Measurements from ENCODE around the gene SLC46A1. TPM values are rescaled to one million over a fixed set of nuclear protein-coding genes. Genes with fewer than 3 reads are reported as not detected.

The SLC46A1 gene
- total RNA-seq, 1 donor from 2014 or later: 2.1 TPM

DNA sequence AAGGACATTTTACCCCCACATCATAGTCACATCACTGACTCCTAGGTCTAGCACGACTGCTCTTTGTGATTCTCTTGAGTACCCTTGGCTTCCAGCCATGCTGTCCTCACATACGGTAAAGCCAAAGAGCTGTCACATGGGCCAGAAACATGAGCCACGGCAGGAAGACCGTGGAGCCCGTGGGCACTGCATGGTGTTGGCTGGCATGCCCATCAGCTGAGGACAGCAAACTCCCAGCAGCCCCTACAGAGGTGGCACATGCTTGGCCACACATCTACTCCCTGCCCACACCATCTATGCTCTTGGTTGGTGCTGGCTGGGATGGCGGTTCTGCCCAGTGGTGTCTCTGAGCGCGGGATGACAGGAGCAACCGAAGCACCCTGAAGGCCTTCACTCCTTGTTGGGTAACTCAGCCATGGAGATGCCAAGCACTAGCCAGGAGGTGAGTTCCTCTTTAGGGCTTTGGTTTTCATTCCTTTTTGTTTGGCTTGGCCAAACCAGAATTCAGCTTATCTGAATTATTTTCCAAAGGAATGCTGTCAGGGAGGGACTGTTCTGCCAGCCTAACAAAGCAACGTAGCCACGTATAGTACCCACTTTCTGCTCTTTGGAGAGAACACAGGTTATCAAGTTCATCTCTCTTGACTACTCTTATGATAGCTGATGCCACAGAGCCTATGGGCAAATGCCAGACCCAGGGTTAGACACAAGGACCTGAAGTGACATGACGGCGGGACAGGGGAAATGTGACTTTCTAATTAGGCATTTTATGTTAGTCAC lies 60.4 kb downstream of the SLC46A1 start:
- TF ChIP-seq, protein P1, sequence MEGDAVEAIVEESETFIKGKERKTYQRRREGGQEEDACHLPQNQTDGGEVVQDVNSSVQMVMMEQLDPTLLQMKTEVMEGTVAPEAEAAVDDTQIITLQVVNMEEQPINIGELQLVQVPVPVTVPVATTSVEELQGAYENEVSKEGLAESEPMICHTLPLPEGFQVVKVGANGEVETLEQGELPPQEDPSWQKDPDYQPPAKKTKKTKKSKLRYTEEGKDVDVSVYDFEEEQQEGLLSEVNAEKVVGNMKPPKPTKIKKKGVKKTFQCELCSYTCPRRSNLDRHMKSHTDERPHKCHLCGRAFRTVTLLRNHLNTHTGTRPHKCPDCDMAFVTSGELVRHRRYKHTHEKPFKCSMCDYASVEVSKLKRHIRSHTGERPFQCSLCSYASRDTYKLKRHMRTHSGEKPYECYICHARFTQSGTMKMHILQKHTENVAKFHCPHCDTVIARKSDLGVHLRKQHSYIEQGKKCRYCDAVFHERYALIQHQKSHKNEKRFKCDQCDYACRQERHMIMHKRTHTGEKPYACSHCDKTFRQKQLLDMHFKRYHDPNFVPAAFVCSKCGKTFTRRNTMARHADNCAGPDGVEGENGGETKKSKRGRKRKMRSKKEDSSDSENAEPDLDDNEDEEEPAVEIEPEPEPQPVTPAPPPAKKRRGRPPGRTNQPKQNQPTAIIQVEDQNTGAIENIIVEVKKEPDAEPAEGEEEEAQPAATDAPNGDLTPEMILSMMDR (IDR thresholded peaks at IDR 0.05): no peak
- no peak overlapping the region for H3K4me3 Mint-ChIP-seq
- DNase-seq (no peak), ATAC-seq (ENCODE audit: low read depth) (no peak)
- H3K27me3 Mint-ChIP-seq: no peaks in the 10 kb centered on the region
- no peak overlapping the region for H3K27ac Mint-ChIP-seq
- POLR2A ChIA-PET: interaction anchor here (1.1 to 1.2 kb wide), 3 partner anchors 9 to 13 kb away, joined by 3 to 4 read pairs (median 3); partner anchors contain the start of genes POLDIP2 and TNFAIP1
- no peaks in the 10 kb centered on the region for H3K9me3 Mint-ChIP-seq
- peaks cover 86% of the 10 kb centered on the region for H3K36me3 Mint-ChIP-seq (ENCODE audit: low read depth)
- CTCF ChIA-PET: no interaction called here
- intact Hi-C loops (cut with micrococcal nuclease): no loop called here
- H3K4me1 Mint-ChIP-seq: no peaks in the 10 kb centered on the region

Other genes starting within 250 kb of the SLC46A1 start
- gene TMEM97, start 87.0 kb downstream of the SLC46A1 start, total RNA-seq: 16.1 and 17.6 TPM in 2 replicates
- gene IFT20, start 70.7 kb downstream of the SLC46A1 start, total RNA-seq: 24.9 and 25.9 TPM in 2 replicates
- gene TNFAIP1, start 70.5 kb downstream of the SLC46A1 start, total RNA-seq: 16.3 and 18.9 TPM in 2 replicates
- 60.5 and 65.2 TPM in 2 replicates for gene POLDIP2, start 48.7 kb downstream of the SLC46A1 start, total RNA-seq
- not detected in 2 replicates for gene SEBOX, start 41.0 kb downstream of the SLC46A1 start, total RNA-seq
- 0.18 TPM in 1 of 2 replicates, not detected in the other for gene VTN, start 35.9 kb downstream of the SLC46A1 start, total RNA-seq
- 15.0 and 19.9 TPM in 2 replicates for gene SARM1, start 34.5 kb downstream of the SLC46A1 start, total RNA-seq
- gene SLC13A2, start 67.4 kb upstream of the SLC46A1 start, total RNA-seq: not detected in 2 replicates
- not detected in 2 replicates for gene FOXN1, start 100.1 kb upstream of the SLC46A1 start, total RNA-seq
- gene UNC119, start 146.4 kb upstream of the SLC46A1 start, total RNA-seq: 426 and 437 TPM in 2 replicates
- gene PIGS, start 165.3 kb upstream of the SLC46A1 start, total RNA-seq: 86.4 and 92.2 TPM in 2 replicates
- 73.4 and 75.0 TPM in 2 replicates for gene ALDOC, start 170.7 kb upstream of the SLC46A1 start, total RNA-seq
- gene SPAG5, start 192.8 kb upstream of the SLC46A1 start, total RNA-seq: 14.6 and 15.8 TPM in 2 replicates
- gene RSKR, start 208.0 kb upstream of the SLC46A1 start, total RNA-seq: 21.0 and 26.8 TPM in 2 replicates
- 162 and 182 TPM in 2 replicates for gene BLTP2, start 238.9 kb upstream of the SLC46A1 start, total RNA-seq

Measured in activated B cell treated with CpG ODN at 0.5 μM for 24 hours (primary cell).